SH-SY5Y (cell line): Measurements from ENCODE around the gene TTC39C.

Experiments
- GATA2 ChIP-seq: IDR thresholded peaks from 2 replicates; pipeline ENCODE4 v1.6.1; 2011; ENCODE audit warnings: mild to moderate bottlenecking, low read depth, low read length
- GATA3 ChIP-seq: IDR thresholded peaks from 2 replicates; pipeline ENCODE4 v1.6.1; 2011; ENCODE audit warnings: low read depth, mild to moderate bottlenecking, low read length, moderate library complexity

DNA sequence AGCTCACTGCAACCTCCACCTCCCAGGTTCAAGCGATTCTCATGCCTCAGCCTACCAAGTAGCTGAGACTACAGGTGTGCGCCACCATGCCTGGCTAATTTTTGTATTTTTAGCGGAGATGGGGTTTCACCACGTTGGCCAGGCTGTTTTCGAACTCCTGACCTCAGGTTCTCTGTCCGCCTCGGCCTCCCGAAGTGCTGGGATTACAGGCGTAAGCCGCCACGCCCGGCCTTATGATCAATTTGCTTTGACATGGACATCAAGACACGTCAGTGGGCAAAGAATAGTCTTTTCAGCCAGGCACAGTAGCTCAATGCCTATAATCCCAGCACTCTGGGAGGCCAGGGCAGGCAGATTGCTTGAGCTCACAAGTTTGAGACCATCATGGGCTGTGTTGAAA, 76.3 kb downstream of the TTC39C start:
- TF ChIP-seq GATA2 (no peak), GATA3 (no peak)
